Hematopoietic multipotent progenitor cell treated with erythropoietin and hydrocortisone succinate and interleukin-3 and kit ligand, for 8 days (in vitro differentiated cells): ENCODE data around the gene UBASH3A.

Source experiments
- DNase-seq: peaks from one replicate; pipeline ENCODE4 v3.0.0-alpha.2; 2015

Gene UBASH3A

GRCh38 chr21:42434884-42435283 lies 31.2 kb downstream of the UBASH3A start:
- DNase-seq, result no peak

- no peak for DNase-seq
Observed at GRCh38 chr21:42435401-42435800, 31.7 kb downstream of the UBASH3A start.

- DNase-seq, result no peak
Observed at GRCh38 chr21:42435833-42436232, 32.1 kb downstream of the UBASH3A start.

GRCh38 chr21:42436914-42437313 lies 33.2 kb downstream of the UBASH3A start:
- no peak for DNase-seq

- DNase-seq, result no peak
Observed at GRCh38 chr21:42437786-42438185, 34.1 kb downstream of the UBASH3A start.

GRCh38 chr21:42438316-42439205 lies 34.9 kb downstream of the UBASH3A start:
- no peak for DNase-seq

DNA sequence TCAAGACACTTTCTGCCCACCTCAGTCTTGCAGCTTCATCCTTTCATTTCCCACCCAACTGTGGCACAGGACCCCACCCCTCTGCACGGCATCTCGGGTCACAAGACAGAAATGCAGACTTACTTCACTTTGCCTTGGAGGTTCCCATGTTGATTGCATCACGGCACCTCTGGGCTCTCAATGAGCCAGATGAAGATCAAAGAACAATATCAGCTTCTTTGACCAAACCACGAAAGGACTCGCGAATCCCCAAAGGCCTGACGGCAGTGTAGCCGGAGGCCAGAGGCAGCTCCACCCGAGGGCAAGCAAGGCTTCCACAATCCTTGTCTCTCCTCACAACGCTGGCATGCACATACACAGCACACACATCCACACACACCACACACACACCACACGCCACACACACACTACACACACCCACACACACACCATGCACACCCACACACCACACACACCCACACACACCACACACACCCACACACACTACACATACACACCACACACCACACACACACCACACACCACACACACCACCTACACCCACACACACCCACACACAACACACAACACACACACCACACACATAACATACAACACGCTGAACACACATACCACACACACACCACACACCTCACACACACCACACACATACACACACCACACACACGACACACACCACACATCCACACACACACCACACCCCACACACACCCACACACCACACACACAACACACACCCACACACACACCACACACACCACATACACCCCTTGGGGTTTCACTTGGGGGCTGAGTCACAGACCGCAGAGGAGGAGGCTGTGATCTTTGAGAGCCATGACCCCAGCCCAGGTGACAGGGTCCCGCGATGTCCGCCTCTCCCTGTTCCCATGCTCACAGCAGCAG lies 35.8 kb downstream of the UBASH3A start:
- DNase-seq, result no peak

GRCh38 chr21:42440187-42440792 lies 36.6 kb downstream of the UBASH3A start:
- no peak for DNase-seq

- DNase-seq, result no peak
Observed at GRCh38 chr21:42441963-42442362, 38.3 kb downstream of the UBASH3A start.

DNA sequence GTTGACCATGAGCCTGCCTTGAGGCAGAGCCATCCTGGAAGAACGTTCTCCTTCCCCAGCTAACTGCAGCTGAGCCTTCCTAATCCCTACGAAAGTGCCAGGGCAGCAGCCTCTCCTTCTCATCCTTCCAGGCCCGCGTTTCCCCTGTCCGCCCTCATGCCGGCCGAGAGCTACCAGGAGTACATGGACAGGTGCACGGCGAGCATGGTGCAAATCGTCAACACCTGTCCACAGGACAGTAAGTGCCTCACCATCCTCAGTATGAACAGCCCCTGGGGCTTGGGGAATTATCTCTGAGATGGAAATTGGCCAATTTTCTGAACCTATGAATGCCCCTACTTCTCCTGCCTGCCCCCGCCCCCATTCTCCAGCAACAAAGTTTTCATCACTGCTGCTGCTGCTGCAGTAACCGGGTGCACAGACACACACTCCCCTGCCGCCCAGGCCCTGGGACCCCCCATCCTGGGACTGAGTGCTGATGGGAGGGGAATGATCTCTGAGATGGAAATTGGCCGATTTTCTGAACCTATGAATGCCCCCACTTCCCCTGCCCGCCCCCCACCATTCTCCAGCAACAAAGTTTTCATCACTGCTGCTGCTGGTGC lies 39.6 kb downstream of the UBASH3A start:
- no peak for DNase-seq

DNA sequence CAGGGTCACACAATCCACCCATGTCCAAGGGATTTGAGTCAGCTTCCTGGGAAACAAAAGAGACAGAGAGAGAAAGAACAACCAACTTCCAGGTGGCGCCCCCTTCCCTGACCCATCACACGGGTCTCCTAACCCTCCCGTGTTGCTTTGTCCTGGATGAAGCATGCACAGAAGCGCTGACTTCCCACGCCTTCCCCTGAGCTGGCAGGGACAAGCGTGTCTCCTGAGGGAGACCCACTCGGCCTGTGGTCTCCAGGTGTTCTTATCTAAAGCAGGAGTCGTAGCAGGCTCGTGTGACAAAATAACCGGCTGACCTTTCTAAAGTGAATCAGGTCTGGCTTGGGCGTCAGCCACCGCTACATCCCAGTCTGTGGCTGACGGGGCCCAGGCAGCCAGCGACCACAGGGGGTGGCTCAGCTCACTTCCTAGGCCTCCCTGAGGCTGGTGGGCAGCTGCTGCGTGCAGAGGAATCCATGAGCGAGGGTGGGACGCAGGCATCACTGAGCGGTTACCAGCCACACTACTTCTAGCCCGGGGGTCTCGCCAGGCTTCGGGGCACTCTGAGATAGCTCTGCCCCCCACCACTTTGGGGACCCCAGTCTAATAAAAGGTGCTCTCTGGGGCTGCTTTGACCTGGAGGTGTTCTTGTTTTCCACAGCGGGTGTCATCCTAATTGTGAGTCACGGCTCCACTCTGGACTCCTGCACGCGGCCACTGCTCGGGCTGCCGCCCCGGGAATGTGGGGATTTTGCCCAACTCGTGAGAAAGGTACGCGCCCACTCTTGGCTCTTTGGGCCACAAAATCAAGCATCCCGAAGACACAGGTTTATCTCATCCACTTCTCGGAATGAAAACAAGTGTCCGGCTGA lies 40.4 kb downstream of the UBASH3A start:
- DNase-seq, result no peak

DNA sequence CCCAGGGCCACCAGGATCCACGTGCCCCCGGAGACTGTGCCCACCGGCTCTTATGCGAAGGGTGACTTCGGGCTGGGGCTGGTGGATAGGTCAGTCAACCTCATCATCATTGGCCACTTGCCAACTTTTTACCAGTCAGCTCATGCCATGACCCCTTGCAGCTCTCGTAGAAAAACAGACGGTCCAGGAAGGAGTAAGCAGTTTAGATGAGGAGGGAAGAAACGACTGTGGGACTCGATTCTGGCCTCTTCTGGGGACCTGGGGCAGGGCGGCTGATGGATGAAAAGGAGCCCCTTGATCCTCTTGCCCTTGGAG lies 41.0 kb downstream of the UBASH3A start:
- DNase-seq, result no peak

DNA sequence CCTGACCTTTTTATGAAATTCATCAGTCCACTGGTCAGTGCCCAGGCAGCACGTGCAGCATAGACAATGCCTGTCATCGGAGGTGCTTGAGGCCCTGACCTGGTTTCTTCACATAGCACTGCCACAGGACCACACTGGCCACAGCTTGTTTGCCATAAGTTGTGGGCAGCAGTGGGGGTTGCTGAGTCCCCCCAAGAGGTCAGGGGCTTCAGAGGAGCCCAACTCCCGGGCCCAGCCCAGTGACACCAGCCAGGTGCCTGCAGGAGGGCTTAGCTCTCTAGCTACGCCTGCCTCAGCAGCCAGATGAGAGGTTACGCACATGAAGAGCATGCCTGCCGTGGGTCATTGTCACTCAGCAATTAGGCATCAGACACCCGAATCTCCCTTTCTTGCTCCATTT lies 41.6 kb downstream of the UBASH3A start:
- no peak for DNase-seq

GRCh38 chr21:42446531-42446930 lies 42.8 kb downstream of the UBASH3A start:
- no peak for DNase-seq

DNA sequence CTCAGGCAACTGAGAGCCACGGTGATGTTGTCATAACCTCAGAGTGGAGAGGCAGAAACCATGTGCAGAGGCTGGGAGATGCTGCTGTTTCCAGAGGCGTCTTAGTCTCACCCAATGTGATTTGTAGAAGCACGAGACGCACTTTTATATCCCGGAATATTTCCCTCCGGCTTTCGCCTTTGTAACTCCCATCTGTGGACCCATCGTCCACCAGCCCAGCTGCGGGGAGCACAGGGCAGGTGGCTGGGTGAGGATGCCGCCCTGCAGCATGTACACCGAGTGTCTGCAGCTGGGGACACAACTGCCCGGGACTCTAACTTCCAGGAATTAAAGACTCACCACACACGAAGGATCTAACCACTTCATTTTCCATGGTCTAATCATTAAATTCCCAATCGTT lies 43.5 kb downstream of the UBASH3A start:
- DNase-seq, result no peak

GRCh38 chr21:42447732-42448131 lies 44.0 kb downstream of the UBASH3A start:
- no peak for DNase-seq

DNA sequence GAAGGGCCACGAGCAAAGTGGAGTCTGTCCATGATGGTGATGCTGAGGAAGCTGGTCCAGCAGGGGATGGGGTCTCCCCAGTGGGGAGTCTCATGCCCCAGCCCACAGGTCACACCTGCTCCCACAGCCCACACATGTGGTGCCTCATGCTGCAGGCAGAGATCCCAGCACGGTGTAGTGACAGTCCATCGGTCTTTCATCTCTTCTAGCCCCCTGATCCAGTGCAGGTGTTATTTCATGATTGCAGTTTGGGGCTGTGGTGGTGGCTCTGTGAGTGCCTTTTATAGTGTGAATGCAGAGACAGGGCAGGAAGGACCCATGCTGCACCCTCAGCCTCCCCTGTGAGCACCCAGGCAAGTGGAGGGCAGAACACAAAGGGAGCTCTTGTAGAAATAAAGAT lies 45.0 kb downstream of the UBASH3A start:
- no peak for DNase-seq

GRCh38 chr21:42451941-42452340 lies 48.2 kb downstream of the UBASH3A start:
- no peak for DNase-seq

DNA sequence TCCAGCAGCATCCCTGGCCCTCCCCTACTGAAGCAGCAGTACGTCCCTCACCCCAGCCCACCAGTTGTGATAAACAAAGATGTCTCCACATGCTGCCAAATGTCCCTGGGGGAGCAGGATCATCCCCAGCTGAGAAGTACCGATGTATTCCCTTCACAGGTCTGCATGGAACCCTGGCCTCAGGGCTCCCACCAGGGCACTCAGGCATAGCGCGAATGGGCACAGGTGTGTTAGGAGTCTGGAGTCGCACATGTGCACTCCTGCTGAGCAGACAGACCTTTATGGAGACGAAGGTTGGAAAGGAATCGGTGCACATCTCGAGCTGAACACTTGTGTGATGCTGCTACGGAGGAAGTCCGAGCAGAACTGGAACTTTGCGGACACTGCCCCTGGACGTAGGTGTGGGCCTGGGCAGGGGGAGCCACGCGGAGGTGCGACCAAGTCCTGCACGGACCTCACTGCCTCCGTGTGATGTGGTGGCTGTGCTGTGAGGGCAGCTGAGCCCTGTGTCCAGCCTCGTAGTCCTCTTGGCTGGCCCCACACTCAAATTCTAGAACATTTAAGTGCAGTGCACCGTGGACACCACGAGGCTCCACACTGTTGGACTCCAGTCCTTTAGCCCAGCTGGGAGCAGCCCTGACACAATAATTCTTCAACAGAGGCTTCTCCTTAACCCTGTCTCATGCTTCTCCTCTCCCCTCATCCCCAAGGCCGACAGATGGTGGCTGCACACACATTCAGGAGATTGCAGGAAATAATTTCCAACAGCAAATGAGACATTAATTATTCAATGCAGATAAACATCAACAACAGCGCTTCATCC lies 48.9 kb downstream of the UBASH3A start:
- DNase-seq, result no peak

DNA sequence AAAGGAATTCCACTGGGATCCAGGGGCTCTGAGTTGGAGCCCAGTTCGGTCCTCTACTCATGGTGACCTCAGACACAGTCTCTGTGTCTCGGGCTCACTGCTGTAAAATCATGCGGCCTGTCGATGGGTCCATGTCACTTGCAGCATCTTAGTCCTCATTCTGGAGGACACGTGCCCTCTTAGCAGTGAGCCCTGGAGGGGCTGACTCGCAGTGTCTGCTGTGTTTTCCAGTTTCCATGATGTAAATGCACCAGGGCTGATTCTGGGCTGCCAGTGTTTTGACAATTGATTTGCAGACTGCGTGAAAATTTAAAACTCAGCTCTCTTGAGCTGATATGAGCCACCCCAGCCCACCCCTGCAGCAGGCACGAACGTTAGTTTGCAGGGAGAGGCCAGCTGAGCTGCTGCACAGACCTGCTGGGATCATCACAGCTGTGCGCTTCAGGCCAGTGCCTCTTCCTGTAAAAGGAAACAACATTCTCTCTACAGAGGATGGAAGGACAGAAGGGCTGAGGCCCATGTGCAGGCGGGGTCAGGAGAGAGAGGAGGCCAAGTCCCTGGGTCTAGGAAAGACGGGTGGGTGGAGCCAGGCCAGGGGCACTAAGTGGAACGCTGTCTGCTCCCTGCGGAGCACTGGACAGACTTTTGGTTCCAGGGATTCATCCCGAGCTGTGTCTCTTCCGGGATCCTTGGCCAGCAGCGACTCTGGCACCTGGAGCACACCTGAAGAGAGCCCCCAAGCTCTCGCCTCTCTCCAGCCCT lies 49.7 kb downstream of the UBASH3A start:
- no peak for DNase-seq
